ENCODE measurements around the gene CENPX. TPM values are rescaled to one million over a fixed set of nuclear protein-coding genes. Genes with fewer than 3 reads are reported as not detected.
"Not testable (repeated sequence)": the region's sequence is repeated elsewhere in the genome, so short reads cannot be mapped to it uniquely, and the experiment has no call there.

Gene CENPX
- total RNA-seq, 2 experiments from 2014 or later, result 86.7 to 87.7 TPM

DNA sequence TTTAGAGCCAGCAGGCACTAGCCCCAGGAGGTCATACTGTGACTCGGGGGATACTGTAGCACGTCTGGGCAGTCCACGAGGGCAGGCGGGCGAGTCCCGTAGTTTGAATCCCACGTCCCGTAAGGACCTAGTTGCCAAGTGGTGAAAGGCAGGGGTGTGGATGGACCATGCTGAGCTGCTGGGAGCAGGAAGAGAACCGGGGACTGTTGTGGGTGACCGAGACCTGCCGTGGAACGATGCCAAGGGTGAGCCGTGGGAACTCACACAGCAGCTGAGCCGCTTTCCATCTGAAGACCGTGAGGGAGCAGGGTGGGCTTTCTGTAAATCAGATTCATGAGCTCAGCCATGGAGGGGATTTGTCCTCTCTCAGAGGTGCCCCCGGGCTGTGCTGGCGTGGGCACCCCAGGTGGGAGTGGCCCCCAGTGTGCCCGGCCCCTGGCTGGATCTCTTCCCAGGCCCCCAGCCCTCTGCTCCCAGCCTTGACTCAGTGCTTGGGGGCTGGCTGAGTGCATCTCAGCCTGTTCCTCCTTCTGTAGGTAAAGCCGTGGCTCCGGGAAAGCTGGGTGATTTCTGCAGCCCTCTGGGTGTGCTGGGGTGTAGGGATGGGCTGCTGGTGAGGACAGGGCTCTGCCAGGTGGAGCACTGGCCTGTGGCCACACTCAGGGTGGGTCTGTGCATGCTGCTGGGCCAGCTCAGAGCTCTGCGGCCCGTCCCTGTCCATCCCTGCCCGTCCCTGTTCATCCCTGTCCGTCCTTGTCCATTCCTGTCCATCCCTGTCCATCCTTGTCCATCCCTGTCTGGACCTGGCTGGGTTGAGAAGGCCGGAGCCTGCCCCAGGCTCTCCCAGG lies 31.6 kb downstream of the CENPX start:
- Mint-ChIP-seq H3K27ac (no peak overlapping the region), H3K27me3 (ENCODE audit: low read depth) (no peaks in the 10 kb centered on the region), H3K36me3 (ENCODE audit: low read depth) (peaks cover 6% of the 10 kb centered on the region), H3K9me3 (ENCODE audit: insufficient read depth) (no peaks in the 10 kb centered on the region), H3K4me1 (ENCODE audit: low read depth) (no peaks in the 10 kb centered on the region), H3K4me3 (no peak overlapping the region)
- POLR2A ChIA-PET, result interaction anchor here (0.7 to 0.9 kb wide), 2 partner anchors 14 to 93 kb away, joined by 3 to 4 read pairs; no protein-coding TSS in a partner anchor
- CTCF ChIA-PET, result interaction anchor here (1.1 kb wide), 1 partner anchor 39 kb away, joined by 4 read pairs; no protein-coding TSS in a partner anchor
- ATAC-seq, result no peak
- DNase-seq, result no peak

- peaks cover 14% of the 10 kb centered on the region for H3K36me3 Mint-ChIP-seq (ENCODE audit: low read depth)
- ATAC-seq (no peak), DNase-seq (no peak)
- ChIA-PET CTCF (no interaction called here), POLR2A (no interaction called here)
- no peaks in the 10 kb centered on the region for H3K27me3 Mint-ChIP-seq (ENCODE audit: low read depth)
- H3K9me3 Mint-ChIP-seq (ENCODE audit: insufficient read depth), result no peaks in the 10 kb centered on the region
- no peak overlapping the region for H3K27ac Mint-ChIP-seq
- H3K4me1 Mint-ChIP-seq (ENCODE audit: low read depth), result peaks cover 5% of the 10 kb centered on the region
- no peak overlapping the region for H3K4me3 Mint-ChIP-seq
Observed at GRCh38 chr17:81987161-81987770, 35.4 kb downstream of the CENPX start.

- ChIA-PET CTCF (no interaction called here), POLR2A (no interaction called here)
- Mint-ChIP-seq H3K36me3 (ENCODE audit: low read depth) (peaks cover 14% of the 10 kb centered on the region), H3K4me1 (ENCODE audit: low read depth) (peaks cover 6% of the 10 kb centered on the region), H3K9me3 (ENCODE audit: insufficient read depth) (no peaks in the 10 kb centered on the region), H3K27ac (peak overlapping the region; percentile 12), H3K27me3 (ENCODE audit: low read depth) (no peaks in the 10 kb centered on the region), H3K4me3 (no peak overlapping the region)
- no peak for ATAC-seq
- DNase-seq, result no peak
Observed at GRCh38 chr17:81986606-81987005, 36.1 kb downstream of the CENPX start.

- H3K4me1 Mint-ChIP-seq (ENCODE audit: low read depth), result peaks cover 21% of the 10 kb centered on the region
- DNase-seq (no peak), ATAC-seq (no peak)
- H3K4me3 Mint-ChIP-seq, result no peak overlapping the region
- no peaks in the 10 kb centered on the region for H3K9me3 Mint-ChIP-seq (ENCODE audit: insufficient read depth)
- peaks cover 20% of the 10 kb centered on the region for H3K36me3 Mint-ChIP-seq (ENCODE audit: low read depth)
- H3K27ac Mint-ChIP-seq, result no peak overlapping the region
- H3K27me3 Mint-ChIP-seq (ENCODE audit: low read depth), result no peaks in the 10 kb centered on the region
- ChIA-PET POLR2A (no interaction called here), CTCF (no interaction called here)
Observed at GRCh38 chr17:81984773-81985410, 37.8 kb downstream of the CENPX start.

- Mint-ChIP-seq H3K9me3 (ENCODE audit: insufficient read depth) (no peaks in the 10 kb centered on the region), H3K4me3 (no peak overlapping the region), H3K4me1 (ENCODE audit: low read depth) (peaks cover 31% of the 10 kb centered on the region), H3K36me3 (ENCODE audit: low read depth) (peaks cover 26% of the 10 kb centered on the region), H3K27me3 (ENCODE audit: low read depth) (no peaks in the 10 kb centered on the region), H3K27ac (no peak overlapping the region)
- ChIA-PET CTCF (interaction anchor here (1.1 kb wide), 1 partner anchor 36 kb away, joined by 3 read pairs; no protein-coding TSS in a partner anchor), POLR2A (interaction anchor here (0.7 kb wide), 1 partner anchor 46 kb away, joined by 3 read pairs; no protein-coding TSS in a partner anchor)
- ATAC-seq (no peak), DNase-seq (no peak)
Observed at GRCh38 chr17:81983639-81984373, 38.9 kb downstream of the CENPX start.

- peaks cover 26% of the 10 kb centered on the region for H3K36me3 Mint-ChIP-seq (ENCODE audit: low read depth)
- peaks cover 34% of the 10 kb centered on the region for H3K4me1 Mint-ChIP-seq (ENCODE audit: low read depth)
- no peaks in the 10 kb centered on the region for H3K9me3 Mint-ChIP-seq (ENCODE audit: insufficient read depth)
- H3K27me3 Mint-ChIP-seq (ENCODE audit: low read depth), result no peaks in the 10 kb centered on the region
- no peak for ATAC-seq
- ChIA-PET POLR2A (interaction anchor here (0.7 kb wide), 1 partner anchor 47 kb away, joined by 3 read pairs; no protein-coding TSS in a partner anchor), CTCF (interaction anchor here (1.0 to 1.1 kb wide), 2 partner anchors 24 to 37 kb away, joined by 3 to 5 read pairs; no protein-coding TSS in a partner anchor)
- no peak overlapping the region for H3K27ac Mint-ChIP-seq
- no peak overlapping the region for H3K4me3 Mint-ChIP-seq
- DNase-seq, result no peak
Observed at GRCh38 chr17:81983011-81983638, 39.6 kb downstream of the CENPX start.

DNA sequence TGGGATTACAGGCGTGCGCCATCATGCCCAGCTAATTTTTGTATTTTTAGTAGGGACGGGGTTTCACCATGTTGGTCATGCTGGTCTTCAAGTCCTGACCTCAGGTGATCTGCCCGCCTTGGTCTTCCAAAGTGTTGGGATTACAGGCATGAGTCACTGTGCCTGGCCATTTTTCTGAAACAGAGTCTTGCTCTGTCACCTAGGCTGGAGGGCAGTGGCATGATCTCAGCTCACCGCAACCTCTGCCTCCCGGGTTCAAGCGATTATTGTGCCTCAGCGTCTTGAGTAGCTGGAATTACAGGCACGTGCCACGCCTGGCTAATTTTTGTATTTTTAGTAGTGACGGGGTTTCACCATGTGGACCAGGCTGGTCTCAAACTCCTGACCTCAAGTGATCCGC lies 41.2 kb downstream of the CENPX start:
- POLR2A ChIA-PET; H3K27me3 Mint-ChIP-seq (ENCODE audit: low read depth); H3K9me3 Mint-ChIP-seq (ENCODE audit: insufficient read depth); DNase-seq; ATAC-seq; H3K27ac Mint-ChIP-seq; H3K4me3 Mint-ChIP-seq: not testable (repeated sequence)
- CTCF ChIA-PET, result interaction anchor here (1.2 kb wide), 1 partner anchor 38 kb away, joined by 3 read pairs; no protein-coding TSS in a partner anchor
- Mint-ChIP-seq H3K4me1 (ENCODE audit: low read depth) (peaks cover 41% of the 10 kb centered on the region), H3K36me3 (ENCODE audit: low read depth) (peaks cover 22% of the 10 kb centered on the region)

- Mint-ChIP-seq H3K9me3 (ENCODE audit: insufficient read depth) (no peaks in the 10 kb centered on the region), H3K4me1 (ENCODE audit: low read depth) (peaks cover 47% of the 10 kb centered on the region), H3K4me3 (no peak overlapping the region), H3K36me3 (ENCODE audit: low read depth) (peaks cover 20% of the 10 kb centered on the region), H3K27me3 (ENCODE audit: low read depth) (peaks cover 3% of the 10 kb centered on the region), H3K27ac (no peak overlapping the region)
- POLR2A ChIA-PET, result no interaction called here
- DNase-seq (no peak), ATAC-seq (no peak)
- CTCF ChIA-PET, result interaction anchor here (1.0 to 1.2 kb wide), 2 partner anchors 39 to 48 kb away, joined by 3 read pairs; no protein-coding TSS in a partner anchor
Observed at GRCh38 chr17:81980707-81981343, 41.9 kb downstream of the CENPX start.

- Mint-ChIP-seq H3K36me3 (ENCODE audit: low read depth) (peaks cover 14% of the 10 kb centered on the region), H3K4me3 (no peak overlapping the region), H3K9me3 (ENCODE audit: insufficient read depth) (no peaks in the 10 kb centered on the region), H3K27ac (no peak overlapping the region), H3K4me1 (ENCODE audit: low read depth) (peaks cover 47% of the 10 kb centered on the region), H3K27me3 (ENCODE audit: low read depth) (peaks cover 3% of the 10 kb centered on the region)
- ChIA-PET POLR2A (no interaction called here), CTCF (interaction anchor here (0.9 to 1.2 kb wide), 3 partner anchors 21 to 49 kb away, joined by 3 to 7 read pairs (median 4); no protein-coding TSS in a partner anchor)
- no peak for DNase-seq
- ATAC-seq, result no peak
Observed at GRCh38 chr17:81980122-81980521, 42.6 kb downstream of the CENPX start.

DNA sequence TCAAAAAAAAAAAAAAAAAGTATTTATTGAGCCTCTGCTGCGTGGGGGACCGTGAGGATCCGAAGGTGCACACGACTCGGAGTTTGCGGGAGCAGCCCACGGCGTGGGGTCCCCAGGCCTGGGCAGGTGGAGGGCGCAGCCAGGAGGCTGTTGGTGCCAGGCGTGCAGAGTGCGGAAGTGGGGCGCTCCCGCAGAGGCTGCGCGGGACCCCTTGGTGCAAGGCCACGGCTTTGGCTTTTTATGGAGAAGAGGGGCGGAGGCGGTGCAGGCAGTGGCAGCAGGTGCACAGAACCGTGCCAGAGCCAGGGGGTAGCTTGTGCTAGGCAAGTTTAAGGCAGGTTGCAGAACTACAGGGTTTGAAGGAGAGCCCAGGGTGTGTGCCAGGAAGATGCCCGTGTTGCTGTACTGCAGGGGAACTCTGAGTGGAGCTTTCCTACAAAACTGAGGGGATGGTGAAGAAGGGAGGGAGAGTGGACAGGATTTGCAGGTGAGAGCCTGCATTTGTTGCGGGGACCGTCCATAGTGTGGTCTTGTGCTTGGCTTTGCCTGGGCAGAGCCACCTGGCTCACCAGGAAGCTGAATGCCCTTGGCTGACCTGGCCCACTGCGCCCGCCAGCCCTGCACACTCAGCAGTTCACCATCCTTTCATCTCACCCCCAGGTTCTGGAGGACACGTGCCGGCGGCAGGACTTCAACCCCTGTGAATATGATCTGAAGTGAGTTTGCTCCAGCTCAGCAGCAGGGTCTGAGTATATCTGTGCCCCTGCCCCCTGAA lies 44.0 kb downstream of the CENPX start:
- DNase-seq (no peak), ATAC-seq (no peak)
- Mint-ChIP-seq H3K9me3 (ENCODE audit: insufficient read depth) (peaks cover 3% of the 10 kb centered on the region), H3K27ac (peak overlapping the region; percentile 46), H3K4me3 (peak overlapping the region; percentile 66), H3K27me3 (ENCODE audit: low read depth) (peaks cover 6% of the 10 kb centered on the region), H3K4me1 (ENCODE audit: low read depth) (peaks cover 47% of the 10 kb centered on the region), H3K36me3 (ENCODE audit: low read depth) (peaks cover 12% of the 10 kb centered on the region)
- ChIA-PET CTCF (interaction anchor here (1.0 kb wide), 1 partner anchor 52 kb away, joined by 4 read pairs; no protein-coding TSS in a partner anchor), POLR2A (interaction anchor here (1.0 kb wide), 1 partner anchor 12 kb away, joined by 3 read pairs; no protein-coding TSS in a partner anchor)

All from activated CD8-positive, alpha-beta T cell treated with anti-CD3 and anti-CD28 coated beads, Interleukin-2, amount 10 ng/mL, durations not matched to agents 7 days and 5 days (primary cell).